PFSK-1 (cell line): ENCODE data around the gene P2RX2.

Source experiments
- FOXP2 ChIP-seq: optimal IDR thresholded peaks from 2 replicates; pipeline ENCODE3; 2011; ENCODE audit warnings: borderline replicate concordance, control low read depth, inconsistent platforms; ENCODE audit not compliant: insufficient read depth; ENCODE audit errors: extremely low read length, extremely low read depth
- POLR2AphosphoS5 ChIP-seq: IDR thresholded peaks from 2 replicates; pipeline ENCODE4 v1.6.1; 2012; ENCODE audit warnings: low read depth, mild to moderate bottlenecking, control low read depth, low read length, moderate library complexity
- REST ChIP-seq, 2 experiments: IDR thresholded peaks; 2 replicates each; pipeline versions ENCODE4 v1.6.1 to v1.8.0; 2011 to 2012; ENCODE audit warnings: low read depth in 2 of 2, low read length in 2 of 2, control low read depth in 1 of 2, inconsistent platforms in 1 of 2, mild to moderate bottlenecking in 1 of 2, moderate library complexity in 1 of 2; ENCODE audit not compliant: insufficient read depth in 1 of 2
- SIN3A ChIP-seq: IDR thresholded peaks from 2 replicates; pipeline ENCODE4 v1.6.1; 2012; ENCODE audit warnings: mild to moderate bottlenecking, low read length, moderate library complexity, borderline replicate concordance; ENCODE audit not compliant: insufficient read depth
- TAF1 ChIP-seq: IDR thresholded peaks from 2 replicates; pipeline ENCODE4 v1.6.1; 2012; ENCODE audit warnings: low read length, control low read depth, borderline replicate concordance; ENCODE audit not compliant: insufficient read depth

Gene P2RX2

GRCh38 chr12:132633398-132633797, 14.8 kb downstream of the P2RX2 start:
- TF ChIP-seq FOXP2, result no peak
- TF ChIP-seq REST (IDR thresholded peaks at IDR 0.05; ENCODE audit: insufficient read depth in 1 of 2, low read depth in 2 of 2, low read length in 2 of 2), result no peak
- TF ChIP-seq POLR2AphosphoS5, result no peak
- no peak for TF ChIP-seq TAF1
- no peak for TF ChIP-seq SIN3A

- no peak for TF ChIP-seq TAF1
- TF ChIP-seq SIN3A, result no peak
- no peak for TF ChIP-seq FOXP2
- no peak for TF ChIP-seq POLR2AphosphoS5
- no peak for TF ChIP-seq REST (IDR thresholded peaks at IDR 0.05; ENCODE audit: insufficient read depth in 1 of 2, low read depth in 2 of 2, low read length in 2 of 2)
Measured at GRCh38 chr12:132633901-132634300, 15.3 kb downstream of the P2RX2 start.

GRCh38 chr12:132634411-132634990, 15.9 kb downstream of the P2RX2 start:
- TF ChIP-seq FOXP2 (no peak), SIN3A (no peak), TAF1 (no peak), POLR2AphosphoS5 (no peak; the same call in 1 of the 2 replicates), REST (IDR thresholded peaks at IDR 0.05; ENCODE audit: insufficient read depth in 1 of 2, low read depth in 2 of 2, low read length in 2 of 2) (no peak)

- TF ChIP-seq REST (IDR thresholded peaks at IDR 0.05; ENCODE audit: insufficient read depth in 1 of 2, low read depth in 2 of 2, low read length in 2 of 2), result no peak
- no peak for TF ChIP-seq FOXP2
- TF ChIP-seq POLR2AphosphoS5, result no peak
- TF ChIP-seq TAF1, result no peak
- no peak for TF ChIP-seq SIN3A
Measured at GRCh38 chr12:132635076-132635955, 16.7 kb downstream of the P2RX2 start.
